Lower leg skin (tissue), 3 donors: Measurements from ENCODE around the gene LMNTD1.

Source experiments
- POLR2A ChIP-seq, 2 donors: fragments of 450-650 bp; IDR thresholded peaks; one replicate each; pipeline ENCODE4 v1.6.1; 2016 to 2017; ENCODE audit warnings: antibody characterized with exemption in 2 of 2, mild to moderate bottlenecking in 1 of 2, moderate library complexity in 1 of 2
- TF ChIP-seq, protein P1 (sequence below), 3 donors: fragments of 450-650 bp; IDR thresholded peaks; one replicate each; pipeline ENCODE4 v1.5.1; 2016; ENCODE audit warnings: antibody characterized with exemption in 3 of 3, mild to moderate bottlenecking in 3 of 3, moderate library complexity in 2 of 3

DNA sequence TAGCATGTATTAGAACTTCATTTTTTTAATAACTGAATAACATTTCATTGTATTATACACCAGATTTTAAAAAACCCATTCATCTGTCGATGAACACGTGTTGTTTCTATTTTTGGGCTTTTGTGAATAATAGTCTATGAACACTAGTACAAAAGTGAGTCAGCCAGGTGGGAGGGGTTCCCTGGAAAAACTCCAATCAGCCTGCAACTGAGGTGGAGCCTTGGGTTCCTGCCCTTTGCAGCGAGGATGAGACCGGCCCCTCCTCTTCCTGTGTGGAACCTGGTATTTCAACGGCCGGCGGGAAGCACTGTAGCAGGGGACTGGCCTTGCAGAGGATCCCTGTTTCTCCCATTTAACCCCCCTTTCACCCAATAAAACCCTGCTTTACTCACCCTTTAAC is 56.1 kb downstream of the LMNTD1 start:
- TF ChIP-seq, protein P1, sequence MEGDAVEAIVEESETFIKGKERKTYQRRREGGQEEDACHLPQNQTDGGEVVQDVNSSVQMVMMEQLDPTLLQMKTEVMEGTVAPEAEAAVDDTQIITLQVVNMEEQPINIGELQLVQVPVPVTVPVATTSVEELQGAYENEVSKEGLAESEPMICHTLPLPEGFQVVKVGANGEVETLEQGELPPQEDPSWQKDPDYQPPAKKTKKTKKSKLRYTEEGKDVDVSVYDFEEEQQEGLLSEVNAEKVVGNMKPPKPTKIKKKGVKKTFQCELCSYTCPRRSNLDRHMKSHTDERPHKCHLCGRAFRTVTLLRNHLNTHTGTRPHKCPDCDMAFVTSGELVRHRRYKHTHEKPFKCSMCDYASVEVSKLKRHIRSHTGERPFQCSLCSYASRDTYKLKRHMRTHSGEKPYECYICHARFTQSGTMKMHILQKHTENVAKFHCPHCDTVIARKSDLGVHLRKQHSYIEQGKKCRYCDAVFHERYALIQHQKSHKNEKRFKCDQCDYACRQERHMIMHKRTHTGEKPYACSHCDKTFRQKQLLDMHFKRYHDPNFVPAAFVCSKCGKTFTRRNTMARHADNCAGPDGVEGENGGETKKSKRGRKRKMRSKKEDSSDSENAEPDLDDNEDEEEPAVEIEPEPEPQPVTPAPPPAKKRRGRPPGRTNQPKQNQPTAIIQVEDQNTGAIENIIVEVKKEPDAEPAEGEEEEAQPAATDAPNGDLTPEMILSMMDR (IDR thresholded peaks at IDR 0.05): no peak
- no peak for TF ChIP-seq POLR2A (IDR thresholded peaks at IDR 0.05)
